Activated naive CD4-positive, alpha-beta T cell treated with anti-CD3 and anti-CD28 coated beads, Interleukin-2, amount 50 U/mL, for 24 hours (primary cell): Measurements from ENCODE around the gene WSB2.
A peak's percentile ranks its signal among the peaks of the same experiment; 100 is the strongest.

Experiments used
- H3K27ac Mint-ChIP-seq: one replicate; pipeline ENCODE4 v1.8.0; 2021; ENCODE audit warnings: mild to moderate bottlenecking, mixed read lengths
- H3K27me3 Mint-ChIP-seq: one replicate; pipeline ENCODE4 v1.8.0; 2021; ENCODE audit warnings: mixed read lengths
- H3K36me3 Mint-ChIP-seq: one replicate; pipeline ENCODE4 v1.8.0; 2021; ENCODE audit warnings: mixed read lengths
- H3K4me1 Mint-ChIP-seq: one replicate; pipeline ENCODE4 v1.8.0; 2021; ENCODE audit warnings: mixed read lengths
- H3K4me3 Mint-ChIP-seq: one replicate; pipeline ENCODE4 v1.8.0; 2021; ENCODE audit warnings: mild to moderate bottlenecking, mixed read lengths
- H3K9me3 Mint-ChIP-seq: one replicate; pipeline ENCODE4 v1.8.0; 2021; ENCODE audit warnings: mixed read lengths

WSB2 gene

GRCh38 chr12:118073768-118074167 is 12.8 kb upstream of the WSB2 start:
- Mint-ChIP-seq H3K27me3 (no peaks in the 10 kb centered on the region), H3K27ac (no peak overlapping the region), H3K36me3 (no peaks in the 10 kb centered on the region), H3K4me3 (no peak overlapping the region), H3K9me3 (no peaks in the 10 kb centered on the region), H3K4me1 (no peaks in the 10 kb centered on the region)

GRCh38 chr12:118070650-118071049 is 9.7 kb upstream of the WSB2 start:
- Mint-ChIP-seq H3K27me3 (peaks cover 1% of the 10 kb centered on the region), H3K27ac (no peak overlapping the region), H3K4me3 (no peak overlapping the region), H3K4me1 (peaks cover 10% of the 10 kb centered on the region), H3K36me3 (no peaks in the 10 kb centered on the region), H3K9me3 (no peaks in the 10 kb centered on the region)

GRCh38 chr12:118068445-118068844 is 7.5 kb upstream of the WSB2 start:
- H3K27me3 Mint-ChIP-seq = peaks cover 1% of the 10 kb centered on the region
- H3K9me3 Mint-ChIP-seq = no peaks in the 10 kb centered on the region
- H3K4me1 Mint-ChIP-seq = peaks cover 31% of the 10 kb centered on the region
- H3K27ac Mint-ChIP-seq = no peak overlapping the region
- H3K4me3 Mint-ChIP-seq = no peak overlapping the region
- no peaks in the 10 kb centered on the region for H3K36me3 Mint-ChIP-seq

- peaks cover 41% of the 10 kb centered on the region for H3K4me1 Mint-ChIP-seq
- peak overlapping the region; percentile 23 for H3K4me3 Mint-ChIP-seq
- H3K27me3 Mint-ChIP-seq = peaks cover 1% of the 10 kb centered on the region
- no peaks in the 10 kb centered on the region for H3K36me3 Mint-ChIP-seq
- H3K27ac Mint-ChIP-seq = peak overlapping the region; percentile 2
- no peaks in the 10 kb centered on the region for H3K9me3 Mint-ChIP-seq
Observed at GRCh38 chr12:118065380-118065779, 4.4 kb upstream of the WSB2 start.

GRCh38 chr12:118064608-118065007 is 3.6 kb upstream of the WSB2 start:
- Mint-ChIP-seq H3K4me1 (peaks cover 49% of the 10 kb centered on the region), H3K36me3 (no peaks in the 10 kb centered on the region), H3K4me3 (peak overlapping the region; percentile 53), H3K27me3 (peaks cover 1% of the 10 kb centered on the region), H3K27ac (no peak overlapping the region), H3K9me3 (no peaks in the 10 kb centered on the region)

- H3K9me3 Mint-ChIP-seq = no peaks in the 10 kb centered on the region
- peaks cover 1% of the 10 kb centered on the region for H3K27me3 Mint-ChIP-seq
- H3K36me3 Mint-ChIP-seq = no peaks in the 10 kb centered on the region
- no peak overlapping the region for H3K27ac Mint-ChIP-seq
- peaks cover 56% of the 10 kb centered on the region for H3K4me1 Mint-ChIP-seq
- peak overlapping the region; percentile 53 for H3K4me3 Mint-ChIP-seq
Observed at GRCh38 chr12:118063576-118064391, 2.8 kb upstream of the WSB2 start.

- Mint-ChIP-seq H3K4me3 (peak overlapping the region; percentile 98), H3K27ac (peak overlapping the region; percentile 95), H3K27me3 (no peaks in the 10 kb centered on the region), H3K36me3 (no peaks in the 10 kb centered on the region), H3K9me3 (no peaks in the 10 kb centered on the region), H3K4me1 (peaks cover 60% of the 10 kb centered on the region)
Observed at GRCh38 chr12:118061873-118062843, 1.2 kb upstream of the WSB2 start.

GRCh38 chr12:118060301-118061010 is 523 bp downstream of the WSB2 start:
- H3K36me3 Mint-ChIP-seq = no peaks in the 10 kb centered on the region
- peak overlapping the region; percentile 86 for H3K4me3 Mint-ChIP-seq
- H3K9me3 Mint-ChIP-seq = no peaks in the 10 kb centered on the region
- H3K4me1 Mint-ChIP-seq = peaks cover 54% of the 10 kb centered on the region
- peak overlapping the region; percentile 92 for H3K27ac Mint-ChIP-seq
- H3K27me3 Mint-ChIP-seq = no peaks in the 10 kb centered on the region

GRCh38 chr12:118059341-118060191 is 1.4 kb downstream of the WSB2 start:
- peak overlapping the region; percentile 92 for H3K27ac Mint-ChIP-seq
- H3K27me3 Mint-ChIP-seq = no peaks in the 10 kb centered on the region
- H3K36me3 Mint-ChIP-seq = no peaks in the 10 kb centered on the region
- H3K9me3 Mint-ChIP-seq = no peaks in the 10 kb centered on the region
- H3K4me1 Mint-ChIP-seq = peaks cover 50% of the 10 kb centered on the region
- H3K4me3 Mint-ChIP-seq = peak overlapping the region; percentile 86

GRCh38 chr12:118058881-118059280 is 2.1 kb downstream of the WSB2 start:
- H3K36me3 Mint-ChIP-seq = no peaks in the 10 kb centered on the region

GRCh38 chr12:118058227-118058626 is 2.8 kb downstream of the WSB2 start:
- Mint-ChIP-seq H3K4me1 (peaks cover 42% of the 10 kb centered on the region), H3K27ac (peak overlapping the region; percentile 17), H3K36me3 (no peaks in the 10 kb centered on the region), H3K4me3 (no peak overlapping the region), H3K9me3 (no peaks in the 10 kb centered on the region), H3K27me3 (no peaks in the 10 kb centered on the region)

More at GRCh38 chr12:118058881-118059280, 2.1 kb downstream of the WSB2 start:
- H3K27ac Mint-ChIP-seq = no peak overlapping the region
- H3K27me3 Mint-ChIP-seq = no peaks in the 10 kb centered on the region
- no peak overlapping the region for H3K4me3 Mint-ChIP-seq
- H3K4me1 Mint-ChIP-seq = peaks cover 43% of the 10 kb centered on the region
- no peaks in the 10 kb centered on the region for H3K9me3 Mint-ChIP-seq

- no peak overlapping the region for H3K4me3 Mint-ChIP-seq
- peaks cover 3% of the 10 kb centered on the region for H3K36me3 Mint-ChIP-seq
- H3K4me1 Mint-ChIP-seq = peaks cover 39% of the 10 kb centered on the region
- no peak overlapping the region for H3K27ac Mint-ChIP-seq
- H3K9me3 Mint-ChIP-seq = no peaks in the 10 kb centered on the region
- H3K27me3 Mint-ChIP-seq = no peaks in the 10 kb centered on the region
Observed at GRCh38 chr12:118055865-118056773, 4.9 kb downstream of the WSB2 start.

GRCh38 chr12:118055144-118055557 is 5.8 kb downstream of the WSB2 start:
- peaks cover 39% of the 10 kb centered on the region for H3K4me1 Mint-ChIP-seq
- H3K27me3 Mint-ChIP-seq = no peaks in the 10 kb centered on the region
- peaks cover 7% of the 10 kb centered on the region for H3K36me3 Mint-ChIP-seq
- no peaks in the 10 kb centered on the region for H3K9me3 Mint-ChIP-seq
- no peak overlapping the region for H3K4me3 Mint-ChIP-seq
- H3K27ac Mint-ChIP-seq = peak overlapping the region; percentile 84
